Stimulated activated CD4-positive, alpha-beta T cell treated with anti-CD3 and anti-CD28 coated beads, Interleukin-1b, Interleukin-23, amount 100 ng/mL, for 1 hour (primary cell): ENCODE data around the gene WDR59.
"Not testable (repeated sequence)": the region's sequence is repeated elsewhere in the genome, so short reads cannot be mapped to it uniquely, and the experiment has no call there.

Experiments
- DNase-seq, 2 donors: peaks; one replicate each; pipeline ENCODE4 v3.0.0-alpha.2; 2020; ENCODE audit warnings: low read depth in 2 of 2

WDR59 gene

DNA sequence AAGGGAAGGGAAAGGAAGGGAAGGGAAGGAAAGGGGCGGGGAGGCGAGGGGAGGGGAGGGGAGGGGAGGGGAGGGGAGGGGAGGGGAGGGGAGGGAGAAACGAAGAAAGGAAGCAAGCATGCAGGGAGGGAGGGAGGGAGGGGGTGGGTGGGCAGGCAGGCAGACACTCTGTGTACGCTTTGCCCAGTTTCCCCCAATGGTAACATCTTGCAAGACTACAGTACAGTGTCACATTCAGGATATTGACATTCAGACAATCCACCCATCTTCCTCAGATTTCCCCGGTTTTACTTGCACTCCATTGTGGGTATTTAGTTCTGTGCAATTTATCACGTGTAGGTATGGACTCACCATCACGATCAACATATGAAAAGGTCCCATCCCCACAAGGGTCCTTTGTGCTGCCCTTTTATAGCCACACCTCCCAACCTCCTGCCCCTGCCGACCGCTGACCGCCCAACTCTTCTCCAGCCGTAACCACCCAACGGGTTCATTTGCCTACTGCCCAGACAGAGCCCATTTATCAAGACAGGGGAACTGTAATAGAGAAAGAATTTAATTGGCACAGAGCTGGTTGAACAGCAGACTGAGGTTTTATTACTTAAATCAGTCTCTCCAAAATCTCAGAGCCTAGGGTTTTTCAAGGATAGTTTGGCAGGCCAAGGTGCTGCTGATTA lies 118.9 kb downstream of the WDR59 start:
- no peak for DNase-seq

DNA sequence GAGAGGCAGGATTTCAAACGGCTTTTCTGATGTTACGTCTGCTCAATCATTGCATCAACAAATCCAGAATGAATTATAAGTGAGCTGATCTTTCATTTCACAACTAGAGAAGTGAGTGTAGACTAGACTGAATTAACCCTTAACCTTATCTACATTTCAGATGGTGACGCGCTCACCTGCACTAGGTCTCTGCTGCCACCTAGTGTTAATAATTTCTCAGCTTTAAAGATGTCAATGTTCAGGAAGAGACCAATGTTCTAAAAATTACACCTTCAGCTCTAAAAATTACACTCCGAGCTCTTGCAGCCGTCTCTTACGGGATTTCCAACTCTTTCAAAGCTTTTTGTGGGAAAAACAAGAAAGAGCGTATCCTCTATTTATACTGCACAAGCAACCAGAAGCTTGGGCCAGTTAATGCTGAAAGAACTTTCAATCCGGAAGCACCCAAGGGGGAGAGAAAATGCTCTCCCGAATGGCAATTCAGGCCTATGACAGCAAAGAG lies 122.1 kb downstream of the WDR59 start:
- DNase-seq: no peak

DNA sequence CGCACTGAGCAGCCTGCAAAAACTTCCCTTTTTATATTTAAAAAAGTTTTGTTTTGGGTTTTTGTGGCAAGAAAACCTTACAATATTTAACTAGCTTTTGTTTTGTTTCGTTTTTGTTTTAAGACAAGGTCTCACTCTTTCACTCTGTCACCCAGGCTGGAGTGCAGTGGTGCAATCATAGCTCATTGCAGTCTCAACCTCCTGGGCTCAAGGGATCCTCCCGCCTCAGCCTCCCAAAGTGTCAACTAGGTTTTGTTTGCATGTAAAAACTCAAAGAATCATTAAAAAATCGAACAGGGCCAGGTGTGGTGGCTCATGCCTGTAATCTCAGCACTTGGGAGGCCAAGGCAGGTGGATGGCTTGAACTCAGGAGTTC lies 132.4 kb downstream of the WDR59 start:
- DNase-seq: no peak

DNA sequence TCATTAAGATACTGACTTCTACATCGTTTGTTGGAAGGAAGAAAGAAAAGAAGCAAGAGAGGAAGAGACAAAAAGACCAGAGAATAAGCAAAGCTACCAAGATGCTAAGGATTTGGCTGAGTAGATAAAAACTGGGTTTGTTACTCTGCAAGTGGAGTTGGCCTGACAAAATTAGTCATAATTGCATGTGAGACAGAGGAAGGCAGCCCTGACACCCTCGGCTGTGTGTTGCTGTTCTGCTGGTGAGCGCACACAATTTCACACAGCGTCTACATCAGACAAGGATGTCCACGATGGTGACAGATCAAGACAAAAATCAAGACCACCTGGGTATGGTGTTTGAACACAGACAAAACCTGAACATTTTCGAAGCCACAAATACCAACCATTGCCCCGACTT lies 134.9 kb downstream of the WDR59 start:
- DNase-seq: no peak

DNA sequence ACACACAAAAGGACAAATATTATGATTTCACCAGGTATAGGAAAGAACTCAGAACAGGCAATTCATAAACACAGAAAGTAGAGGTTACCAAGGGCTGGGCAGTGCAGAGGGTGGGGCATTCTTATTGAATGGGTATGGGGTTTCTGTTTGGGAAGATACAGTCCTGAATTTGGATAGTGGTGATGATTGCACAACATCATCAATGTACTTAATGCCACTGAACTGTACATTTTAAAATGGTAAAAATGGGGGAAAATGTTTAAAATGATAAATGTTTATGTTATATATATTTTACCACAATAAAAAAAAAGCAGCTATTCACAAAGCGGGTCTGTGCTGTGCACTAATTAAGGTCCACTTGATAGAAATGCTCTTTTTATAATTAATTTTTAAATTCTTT lies 137.7 kb downstream of the WDR59 start:
- no peak for DNase-seq

DNA sequence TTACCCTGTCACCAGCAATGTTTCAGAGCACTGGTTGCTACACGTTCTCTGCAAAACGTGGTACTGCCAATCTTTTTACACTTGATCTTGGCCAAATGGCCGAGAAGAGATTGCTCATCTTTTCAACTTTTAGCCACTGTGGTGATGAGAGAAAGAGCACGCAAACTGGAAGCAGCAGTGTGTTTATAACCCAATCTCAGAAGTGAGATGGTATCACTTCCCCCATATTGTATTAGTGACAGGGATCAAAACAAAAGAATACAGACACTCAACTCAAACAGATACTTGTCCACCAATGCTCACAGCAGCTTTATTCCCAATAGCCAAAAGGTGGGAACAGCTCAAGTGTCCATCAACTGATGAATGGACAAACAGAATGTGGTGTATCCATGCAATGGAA lies 138.2 kb downstream of the WDR59 start:
- no peak for DNase-seq

DNA sequence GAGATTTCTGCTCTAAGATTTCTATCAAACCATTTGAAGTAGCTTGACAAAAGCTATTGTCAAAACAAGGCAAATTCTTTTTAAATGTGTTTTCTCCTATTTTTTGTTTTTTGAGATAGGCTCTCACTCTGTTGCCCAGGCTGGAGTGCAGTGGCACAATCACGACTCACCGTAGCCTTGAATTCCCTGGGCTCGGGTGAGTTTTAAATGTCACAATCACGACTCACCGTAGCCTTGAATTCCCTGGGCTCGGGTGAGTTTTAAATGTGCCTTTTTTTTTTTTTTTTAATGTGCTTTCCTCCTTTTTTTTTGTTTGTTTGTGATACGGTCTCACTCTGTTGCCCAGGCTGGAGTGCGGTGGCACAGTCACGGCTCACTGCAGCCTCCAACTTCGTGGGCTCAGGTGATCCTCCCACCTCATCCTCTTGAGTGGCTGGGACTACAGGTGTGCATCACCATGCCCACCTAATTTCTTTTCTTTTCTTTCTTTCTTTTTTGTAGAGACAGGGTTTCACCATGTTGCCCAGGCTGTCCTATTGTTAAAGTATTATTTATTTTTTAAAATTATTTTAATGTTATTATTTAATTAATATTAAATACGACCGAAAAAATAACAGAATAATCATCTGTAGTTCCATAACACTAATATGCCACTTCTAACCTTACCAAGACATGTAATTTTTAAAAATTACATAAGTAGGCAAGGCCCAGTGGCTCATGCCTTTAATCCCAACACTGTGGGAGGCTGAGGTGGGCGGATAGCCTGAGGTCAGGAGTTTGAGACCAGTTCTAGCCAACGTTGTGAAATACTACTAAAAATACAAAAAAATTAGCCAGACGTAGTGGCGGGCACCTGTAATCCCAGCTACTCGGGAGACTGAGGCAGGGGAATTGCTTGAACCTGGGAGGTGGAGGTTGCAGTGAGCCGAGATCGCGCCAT lies 140.6 kb downstream of the WDR59 start:
- DNase-seq: no peak

DNA sequence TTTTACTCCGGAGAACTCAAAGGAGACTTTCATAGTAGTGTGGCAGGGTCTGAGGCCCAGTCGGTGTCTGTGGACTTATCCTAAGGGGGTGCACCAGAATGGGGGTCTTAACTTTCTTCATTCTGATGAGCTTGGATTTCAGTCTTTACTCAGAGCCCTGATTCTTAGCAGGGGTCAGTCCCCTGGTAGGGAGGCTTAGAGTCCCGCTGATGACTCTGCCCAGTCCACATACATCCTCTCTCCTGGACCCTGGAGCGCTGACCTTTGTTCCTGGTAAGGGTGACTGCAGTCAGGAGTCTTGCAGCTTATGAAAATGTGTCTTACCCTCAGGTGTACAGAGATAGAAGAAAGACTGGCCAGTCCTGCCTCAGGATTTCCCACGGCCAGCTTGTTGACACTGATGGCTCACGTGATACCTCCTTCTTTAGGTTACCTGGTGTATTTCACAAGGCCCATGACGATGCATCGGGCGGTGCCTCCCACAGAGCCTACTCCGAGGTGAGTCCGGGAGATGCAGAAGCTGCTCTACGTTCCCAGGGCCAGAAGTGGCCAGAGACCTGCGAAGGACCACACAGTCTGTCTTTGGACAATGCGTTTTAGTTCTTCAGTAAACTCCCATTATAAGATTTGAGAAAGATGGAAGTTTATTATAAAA lies 141.4 kb downstream of the WDR59 start:
- DNase-seq: not testable (repeated sequence)

DNA sequence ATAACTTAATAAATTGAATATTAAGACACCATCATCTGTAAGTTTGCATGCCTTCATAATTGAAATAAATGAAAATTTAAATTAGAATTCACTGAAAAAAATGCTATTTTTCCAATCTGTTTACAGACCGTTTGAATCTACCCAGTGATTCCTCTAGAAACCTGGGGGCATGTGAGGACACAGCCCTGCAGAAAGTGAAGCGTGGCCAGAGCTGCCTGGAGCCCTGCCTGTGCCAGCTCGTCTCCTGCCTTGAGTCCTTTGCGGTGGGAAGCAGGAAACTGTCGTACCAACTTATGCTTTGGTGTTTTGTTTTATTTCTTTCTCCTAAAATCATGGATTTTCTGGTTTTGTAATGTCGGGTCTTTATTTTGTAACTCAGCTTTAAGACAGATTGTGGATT lies 142.5 kb downstream of the WDR59 start:
- no peak for DNase-seq

DNA sequence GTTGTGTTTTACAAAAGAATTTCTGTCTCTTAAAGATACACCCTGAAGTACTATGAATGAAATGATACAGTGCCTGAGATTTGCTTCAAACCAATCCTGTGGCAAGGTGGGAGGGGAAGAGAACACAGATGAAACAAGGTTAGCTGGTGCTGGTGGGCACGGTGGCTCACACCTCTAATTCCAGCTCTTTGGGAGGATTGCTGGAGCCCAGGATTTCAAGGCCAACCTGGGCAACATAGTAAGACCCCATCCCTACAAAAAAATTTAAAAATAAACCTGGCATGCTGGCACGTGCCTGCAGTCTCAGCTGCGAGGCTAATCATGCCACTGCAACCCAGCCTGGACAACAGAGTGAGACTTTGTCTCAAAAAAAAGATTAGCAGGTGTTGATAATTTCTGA lies 143.0 kb downstream of the WDR59 start:
- DNase-seq: no peak

DNA sequence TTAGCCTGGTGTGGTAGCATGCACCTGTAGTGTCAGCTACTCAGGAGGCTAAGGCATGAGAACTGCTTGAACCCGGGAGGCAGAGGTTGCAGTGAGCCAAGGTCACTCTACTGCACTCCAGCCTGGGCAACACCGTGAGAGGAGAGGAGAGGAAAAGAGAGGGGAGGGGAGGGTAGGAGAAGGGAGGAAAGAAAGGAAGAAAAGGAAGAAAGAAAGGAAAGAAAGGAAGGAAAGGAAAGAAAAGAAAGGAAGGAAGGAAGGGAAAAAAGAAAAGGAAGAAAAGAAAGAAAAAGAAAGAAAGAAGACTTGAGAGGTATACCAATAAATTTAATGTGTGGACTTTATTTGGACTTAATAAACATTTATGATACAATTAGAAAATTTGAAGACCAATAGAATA lies 143.5 kb downstream of the WDR59 start:
- DNase-seq: no peak

DNA sequence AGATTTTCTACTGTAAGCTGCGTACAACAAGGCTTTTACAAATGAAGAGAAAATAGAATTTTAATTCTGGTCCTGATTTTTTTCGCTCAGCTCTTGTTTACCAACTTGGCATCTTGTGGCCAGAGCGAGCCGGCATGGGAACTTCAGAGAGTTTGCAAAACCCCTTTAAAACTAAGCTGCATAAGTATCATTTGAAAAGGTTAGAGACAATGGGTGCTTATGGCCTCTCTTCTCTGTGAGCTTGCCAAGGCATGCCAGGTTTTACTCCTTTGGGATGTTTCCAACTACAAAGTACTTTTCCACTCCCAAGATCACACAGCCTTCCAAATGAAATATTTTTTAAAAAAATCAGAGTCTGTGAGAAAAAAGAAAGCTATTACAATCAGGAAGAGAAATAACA lies 147.9 kb downstream of the WDR59 start:
- DNase-seq: no peak

DNA sequence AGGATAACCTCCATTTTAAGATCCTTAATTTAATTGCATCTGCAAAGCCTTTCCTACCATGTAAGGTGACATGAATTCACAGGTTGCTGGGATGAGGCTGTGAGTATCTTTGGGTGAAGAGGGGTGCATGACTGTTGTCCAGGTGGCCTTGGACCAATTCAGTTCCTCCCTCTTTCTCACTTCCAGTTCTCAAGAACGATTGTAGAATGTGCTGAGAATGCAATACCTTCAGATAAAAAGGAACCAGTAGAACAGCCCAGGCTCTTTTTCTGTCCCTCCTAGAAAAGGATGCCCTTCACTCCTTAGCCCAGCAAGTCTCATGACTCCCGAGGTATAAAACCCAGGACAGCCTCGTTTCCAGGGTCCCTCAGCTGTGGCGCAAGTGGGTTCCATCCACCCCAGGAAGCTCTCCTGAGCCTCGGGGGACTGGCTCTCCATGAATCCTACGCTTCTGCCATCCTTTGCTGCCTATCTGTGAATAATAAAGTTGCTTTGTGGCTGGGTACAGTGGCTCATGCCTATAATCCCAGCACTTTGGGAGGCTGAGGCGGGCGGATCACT lies 148.7 kb downstream of the WDR59 start:
- no peak for DNase-seq

DNA sequence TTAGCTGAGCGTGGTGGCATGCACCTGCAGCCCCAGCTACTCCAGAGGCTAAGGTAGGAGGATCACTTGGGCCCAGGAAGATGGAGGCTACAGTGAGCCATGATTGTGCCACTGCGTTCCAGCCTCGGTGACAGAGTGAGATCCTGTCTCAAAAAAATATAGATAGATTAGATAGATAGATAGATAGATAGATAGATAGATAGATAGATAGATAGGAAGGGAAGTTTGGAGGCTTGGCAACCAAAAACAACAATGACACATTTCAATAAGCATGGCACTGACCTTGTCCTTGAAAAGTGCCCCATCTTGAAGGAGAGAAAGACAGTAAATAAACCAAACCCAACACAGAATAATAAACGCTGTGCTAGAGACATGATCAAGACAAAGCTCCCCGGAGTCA lies 152.7 kb downstream of the WDR59 start:
- no peak for DNase-seq

DNA sequence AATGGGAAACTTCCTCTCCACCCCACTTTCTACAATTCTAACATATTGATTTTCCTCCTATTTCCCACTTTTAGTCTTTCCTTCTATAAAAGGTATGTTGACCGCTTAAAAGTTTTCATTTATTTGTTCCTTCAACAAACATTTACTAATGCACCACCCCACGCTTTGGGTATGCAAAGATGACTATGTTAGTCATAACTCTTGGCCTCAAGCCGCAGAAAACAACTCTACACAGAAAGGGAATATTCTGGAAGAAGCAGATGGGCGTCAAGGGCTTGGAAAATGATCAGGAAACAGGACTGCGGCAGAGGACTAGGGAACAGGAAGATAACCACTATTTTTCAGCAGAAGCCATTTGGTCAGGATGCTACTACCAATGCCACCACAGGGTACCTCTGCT lies 153.5 kb downstream of the WDR59 start:
- DNase-seq: no peak

DNA sequence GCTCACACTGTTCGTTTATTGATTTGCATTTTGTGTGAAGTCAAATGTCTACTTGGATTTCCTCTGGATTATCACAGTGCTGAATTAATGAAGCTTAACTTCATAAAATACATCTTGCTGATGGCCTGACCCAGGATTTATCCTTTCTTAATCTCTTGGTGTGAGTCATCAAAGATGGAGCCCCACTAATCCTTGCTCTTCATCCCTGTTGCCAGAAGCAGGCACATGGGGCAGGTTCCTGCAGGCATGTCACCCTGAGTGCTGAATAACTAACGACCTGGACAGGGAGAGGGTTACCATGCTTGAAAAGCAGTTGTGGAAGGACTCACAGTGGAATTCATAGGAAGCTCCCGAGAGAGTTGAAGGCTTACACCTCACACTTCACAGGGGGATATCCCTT lies 154.3 kb downstream of the WDR59 start:
- no peak for DNase-seq

DNA sequence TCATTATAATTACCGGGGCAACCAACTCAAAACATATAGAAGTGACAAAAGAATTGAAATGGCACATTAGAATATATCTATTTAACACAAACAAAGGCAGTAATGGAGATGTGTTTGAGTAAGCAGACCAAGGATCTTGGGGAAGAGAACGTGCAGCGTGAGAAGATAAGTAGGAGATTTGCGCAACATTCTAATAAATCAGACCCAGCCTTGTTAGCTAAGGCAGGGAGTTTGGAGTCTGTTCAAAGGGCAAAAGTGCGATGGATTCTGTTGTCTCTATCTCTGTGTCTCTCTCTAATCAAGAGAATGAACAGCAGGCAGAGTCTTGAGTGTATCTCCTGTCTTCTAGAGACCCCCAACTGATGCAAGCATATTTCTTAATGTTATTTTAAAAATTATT lies 155.3 kb downstream of the WDR59 start:
- DNase-seq: no peak

DNA sequence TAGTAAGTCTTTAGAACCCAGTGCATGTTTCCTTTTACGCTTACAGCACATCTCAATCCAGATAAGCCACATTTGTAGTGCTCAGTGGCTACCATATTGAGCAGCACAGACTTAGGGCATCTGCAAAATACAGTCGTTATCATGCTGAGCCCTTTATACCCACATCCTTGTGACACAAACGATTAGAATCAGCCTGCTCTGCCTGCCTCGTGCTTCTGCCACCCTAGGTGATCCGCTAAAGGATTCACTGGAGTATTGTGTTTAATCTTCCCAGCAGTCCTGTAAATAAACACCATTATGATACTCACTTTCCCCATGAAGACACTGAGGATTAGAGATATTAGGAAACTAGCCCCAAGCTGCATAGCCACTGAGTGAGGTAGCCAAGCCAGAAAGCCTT lies 159.0 kb downstream of the WDR59 start:
- no peak for DNase-seq

DNA sequence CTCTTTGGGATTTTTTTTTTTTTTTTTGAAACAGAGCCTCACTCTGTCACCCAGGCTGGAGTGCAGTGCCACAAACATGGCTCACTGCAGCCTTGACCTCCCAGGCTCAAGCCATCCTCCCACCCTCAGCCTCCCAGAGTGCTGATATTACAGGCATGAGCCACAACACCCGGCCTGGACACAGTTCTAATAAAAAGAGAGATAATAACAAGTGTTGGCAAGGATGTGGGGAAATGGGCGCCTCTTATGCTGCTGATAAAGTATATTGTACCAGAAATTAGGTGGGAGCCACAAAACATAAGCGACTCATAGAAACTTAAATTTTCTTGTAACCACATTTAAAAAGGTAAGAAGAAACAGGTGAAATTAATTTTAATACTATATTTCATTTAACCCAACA lies 159.9 kb downstream of the WDR59 start:
- no peak for DNase-seq
